IMR-90 (cell line): ENCODE data around the gene ZBTB25. TPM values are rescaled to one million over a fixed set of nuclear protein-coding genes. Genes with fewer than 3 reads are reported as not detected.
"Not testable (repeated sequence)": the region's sequence is repeated elsewhere in the genome, so short reads cannot be mapped to it uniquely, and the experiment has no call there.

Experiments used
- ATAC-seq: fragments of 200-7000 bp; cut with Tn5 transposase; 2 replicates; pipeline ENCODE4 v1.9.1; 2020; ENCODE audit warnings: low read depth, mild to moderate bottlenecking, moderate library complexity
- BruUV-seq: library from RNA; stranded (reverse); fragments of 400-500 nt; replicated peaks from 2 replicates; lab custom pipeline; 2021; lab: Mats Ljungman, UMichigan
- CTCF ChIA-PET: fragments of 300-600 bp; formaldehyde crosslinking; extraction: SDS; loops from one replicate; lab custom pipeline; 2021; ENCODE audit warnings: antibody characterized with exemption; lab: Yijun Ruan, JAX
- POLR2A ChIA-PET: fragments of 300-600 bp; sonication (Branson Sonifier 250); formaldehyde crosslinking; loops from one replicate; lab custom pipeline; 2022; ENCODE audit warnings: antibody characterized with exemption; ENCODE audit not compliant: unreplicated experiment; lab: Charles Lee
- DNase-seq: peaks from one replicate; pipeline ENCODE4 v3.0.0; 2013
- H2AFZ ChIP-seq: replicated peaks from 2 replicates; pipeline ENCODE3; 2013; ENCODE audit warnings: low read length, mild to moderate bottlenecking; ENCODE audit not compliant: poor library complexity
- H2AK5ac ChIP-seq: 2 replicates; pipeline ENCODE4 v1.6.1; 2013; ENCODE audit warnings: low read depth, low read length, inconsistent platforms
- H2AK9ac ChIP-seq: replicated peaks from 2 replicates; pipeline ENCODE3; 2013; ENCODE audit warnings: mild to moderate bottlenecking, low read depth, low read length, moderate library complexity; ENCODE audit not compliant: poor library complexity
- H2BK120ac ChIP-seq: 2 replicates; pipeline ENCODE4 v1.6.1; 2013; ENCODE audit warnings: low read depth, low read length, inconsistent platforms
- H2BK15ac ChIP-seq: 3 replicates; pipeline ENCODE4 v1.6.1; 2013; ENCODE audit warnings: low read depth, low read length, inconsistent platforms
- H2BK20ac ChIP-seq: 2 replicates; pipeline ENCODE4 v1.6.1; 2013; ENCODE audit warnings: low read depth, mild to moderate bottlenecking, inconsistent platforms, low read length, moderate library complexity
- H2BK5ac ChIP-seq: 2 replicates; pipeline ENCODE4 v1.6.1; 2013; ENCODE audit warnings: mild to moderate bottlenecking, low read depth, low read length, inconsistent platforms; ENCODE audit not compliant: poor library complexity, severe bottlenecking
- H3K14ac ChIP-seq: replicated peaks from 2 replicates; pipeline ENCODE4 v1.6.1; 2013; ENCODE audit warnings: low read depth, low read length, inconsistent platforms
- H3K18ac ChIP-seq: 2 replicates; pipeline ENCODE4 v1.6.1; 2013; ENCODE audit warnings: low read depth, low read length, control low read depth
- H3K23ac ChIP-seq: 2 replicates; pipeline ENCODE4 v1.6.1; 2013; ENCODE audit warnings: low read depth, low read length, inconsistent platforms
- H3K27ac ChIP-seq: 2 replicates; pipeline ENCODE4 v1.5.1; 2013; ENCODE audit warnings: mild to moderate bottlenecking, control low read depth, low read length; ENCODE audit not compliant: insufficient read depth
- H3K27me3 ChIP-seq: 2 replicates; pipeline ENCODE4 v1.6.1; 2013; ENCODE audit warnings: low read length; ENCODE audit not compliant: control insufficient read depth, insufficient read depth
- H3K36me3 ChIP-seq: 2 replicates; pipeline ENCODE4 v1.6.1; 2013; ENCODE audit warnings: low read length, mixed read lengths; ENCODE audit not compliant: control insufficient read depth, insufficient read depth
- H3K4ac ChIP-seq: 2 replicates; pipeline ENCODE4 v1.6.1; 2013; ENCODE audit warnings: low read depth, low read length, inconsistent platforms
- H3K4me1 ChIP-seq: 2 replicates; pipeline ENCODE4 v1.6.1; 2013; ENCODE audit warnings: low read length, mixed read lengths; ENCODE audit not compliant: control insufficient read depth, insufficient read depth
- H3K4me2 ChIP-seq: 2 replicates; pipeline ENCODE4 v1.6.1; 2013; ENCODE audit warnings: low read depth, mild to moderate bottlenecking, control low read depth, low read length, moderate library complexity
- H3K4me3 ChIP-seq: 2 replicates; pipeline ENCODE4 v1.5.1; 2013; ENCODE audit warnings: low read depth, mild to moderate bottlenecking, control low read depth, low read length, moderate library complexity; ENCODE audit not compliant: insufficient read depth
- H3K56ac ChIP-seq: 2 replicates; pipeline ENCODE4 v1.6.1; 2013; ENCODE audit warnings: low read length, inconsistent platforms; ENCODE audit not compliant: insufficient read depth; ENCODE audit errors: extremely low read depth
- H3K79me1 ChIP-seq, 2 experiments: 2 replicates each; pipeline ENCODE4 v1.6.1; 2013; ENCODE audit warnings: low read length in 2 of 2, inconsistent platforms in 1 of 2, low read depth in 1 of 2
- H3K9ac ChIP-seq: 2 replicates; pipeline ENCODE4 v1.6.1; 2013; ENCODE audit warnings: low read depth, low read length, control low read depth
- H3K9me1 ChIP-seq: 2 replicates; pipeline ENCODE4 v1.6.1; 2013; ENCODE audit warnings: low read length, inconsistent platforms; ENCODE audit not compliant: insufficient read depth
- H3K9me3 ChIP-seq: 2 replicates; pipeline ENCODE4 v1.6.1; 2013; ENCODE audit warnings: low read length; ENCODE audit not compliant: control insufficient read depth, insufficient read depth
- H4K20me1 ChIP-seq: 2 replicates; pipeline ENCODE4 v1.6.1; 2013; ENCODE audit warnings: low read length, inconsistent platforms; ENCODE audit not compliant: insufficient read depth
- H4K5ac ChIP-seq: 2 replicates; pipeline ENCODE4 v1.6.1; 2013; ENCODE audit warnings: mild to moderate bottlenecking, low read depth, low read length, control low read depth
- H4K8ac ChIP-seq, 2 experiments: 2 replicates each; pipeline ENCODE4 v1.6.1; 2013; ENCODE audit warnings: low read depth in 2 of 2, low read length in 2 of 2, control low read depth in 1 of 2, inconsistent platforms in 1 of 2
- H4K91ac ChIP-seq: 2 replicates; pipeline ENCODE4 v1.6.1; 2013; ENCODE audit warnings: low read depth, low read length, inconsistent platforms; ENCODE audit not compliant: insufficient read depth
- WGBS, 2 experiments: methylation state at CpG; one replicate each; pipeline versions ENCODE4 v1.1.5 to v1.1.7; 2013; ENCODE audit warnings: missing lambda C conversion rate in 2 of 2; ENCODE audit not compliant: insufficient read length in 1 of 2; ENCODE audit errors: extremely low coverage in 2 of 2; 5-methylcytosine and 5-hydroxymethylcytosine counted together
- dilution Hi-C: fragments of 300-500 bp; cut with HindIII; formaldehyde crosslinking; loops from one replicate; pipeline ENCODE4 v1.14.3; 2018; ENCODE audit warnings: low sequenced_read_pairs; ENCODE audit not compliant: unreplicated experiment
- in situ Hi-C: fragments of 300-500 bp; cut with MboI; formaldehyde crosslinking; loops from 3 replicates; pipeline ENCODE4 v1.14.3; 2019; ENCODE audit warnings: low sequenced_read_pairs, inconsistent platforms, mixed read lengths
- intact Hi-C: fragments of 100-400 bp; cut with micrococcal nuclease; formaldehyde crosslinking; loops from 2 replicates; pipeline ENCODE4 v1.10.0; 2022
- polyA plus RNA-seq, 3 experiments: library from polyadenylated mRNA; depleted of rRNA; stranded (reverse); fragments of >200 nt; gene quantifications; 2 replicates each; pipeline ENCODE4 v1.2.3, GENCODE V29; 2012; ENCODE audit warnings: low replicate concordance in 1 of 3
- total RNA-seq: library from RNA; depleted of rRNA; stranded (reverse); fragments of >200 nt; gene quantifications from 2 replicates; pipeline ENCODE4 v1.2.3, GENCODE V29; 2012

Gene ZBTB25
- total and polyA plus RNA-seq, 2 of the 4 experiments (the other 2 are of a cell fraction) = 4.4 to 6.6 TPM

DNA sequence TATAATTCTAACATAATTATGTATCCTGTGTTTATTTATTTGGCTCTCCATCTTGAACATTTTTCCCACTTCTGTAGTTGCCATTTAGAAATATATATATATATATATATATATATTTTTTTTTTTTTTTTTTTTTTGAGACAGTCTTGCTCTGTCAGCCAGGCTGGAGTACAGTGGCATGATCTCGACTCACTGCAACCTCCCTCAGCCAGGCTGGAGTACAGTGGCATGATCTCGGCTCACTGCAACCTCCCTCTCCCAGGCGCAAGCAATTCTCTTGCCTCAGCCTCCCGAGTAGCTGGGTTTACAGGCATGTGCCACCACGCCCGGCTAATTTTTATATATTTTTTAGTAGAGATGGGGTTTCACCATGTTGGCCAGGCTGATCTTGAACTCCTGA is 14.0 kb upstream of the ZBTB25 start:
- H3K27me3 ChIP-seq, H3K23ac ChIP-seq, DNase-seq, BruUV-seq, H2BK20ac ChIP-seq, H3K4ac ChIP-seq, H3K4me2 ChIP-seq, H2AFZ ChIP-seq, H3K9me1 ChIP-seq, H3K9me3 ChIP-seq, intact Hi-C loops, H2AK5ac ChIP-seq, H2BK120ac ChIP-seq, H2BK15ac ChIP-seq, H3K18ac ChIP-seq, H3K4me3 ChIP-seq, H4K5ac ChIP-seq, H4K91ac ChIP-seq, H2BK5ac ChIP-seq, ATAC-seq, H3K27ac ChIP-seq, H3K4me1 ChIP-seq, in situ Hi-C loops, H2AK9ac ChIP-seq, POLR2A ChIA-PET, H3K9ac ChIP-seq, H3K14ac ChIP-seq, H3K36me3 ChIP-seq, H4K8ac ChIP-seq, dilution Hi-C loops, H3K56ac ChIP-seq: not testable (repeated sequence)
- Histone ChIP-seq H3K79me1 (peaks cover 16 to 57% of the 10 kb centered on the region in 2 experiments), H4K20me1 (peaks cover 90% of the 10 kb centered on the region)
- WGBS, 2 experiments = no CpG with 5 or more reads among the region's 6 CpGs
- CTCF ChIA-PET = interaction anchor here (1.1 kb wide), 1 partner anchor 112 kb away, joined by 4 read pairs; no protein-coding TSS in a partner anchor
